Suprapubic skin (tissue), 4 donors: ENCODE results near the gene RGL4. TPM values are rescaled to one million over a fixed set of nuclear protein-coding genes. Genes with fewer than 3 reads are reported as not detected.

Experiments
- DNase-seq, 2 donors: peaks; one replicate each; pipeline ENCODE4 v3.0.0-alpha.2; 2019; ENCODE audit warnings: low spot score in 2 of 2
- H3K27ac ChIP-seq: fragments of 200-600 bp; sonication (generic); one replicate; pipeline ENCODE4 v1.5.1; 2019
- H3K27me3 ChIP-seq: fragments of 200-600 bp; sonication (generic); one replicate; pipeline ENCODE4 v1.5.1; 2019
- H3K36me3 ChIP-seq: fragments of 200-600 bp; sonication (generic); one replicate; pipeline ENCODE4 v1.5.1; 2019
- H3K4me1 ChIP-seq: fragments of 200-600 bp; sonication (generic); one replicate; pipeline ENCODE4 v1.5.1; 2019
- H3K4me3 ChIP-seq: fragments of 200-600 bp; sonication (generic); one replicate; pipeline ENCODE4 v1.5.1; 2019; ENCODE audit warnings: mild to moderate bottlenecking
- H3K9me3 ChIP-seq: fragments of 200-600 bp; sonication (generic); one replicate; pipeline ENCODE4 v1.5.1; 2019
- CTCF ChIP-seq, 2 donors: fragments of 200-600 bp in 1 of 2; fragments of 450-650 bp in 1 of 2; sonication (generic) in 1 of 2; IDR thresholded peaks; one replicate each; pipeline ENCODE4 v1.5.1; 2016 to 2019; ENCODE audit warnings: antibody characterized with exemption in 2 of 2, mild to moderate bottlenecking in 1 of 2, moderate library complexity in 1 of 2
- EP300 ChIP-seq: sonication (generic); formaldehyde crosslinking; IDR thresholded peaks from one replicate; pipeline ENCODE4 v1.6.1; 2017; ENCODE audit warnings: antibody characterized with exemption
- POLR2A ChIP-seq, 2 donors: fragments of 450-650 bp; IDR thresholded peaks; one replicate each; pipeline ENCODE4 v1.6.1; 2017; ENCODE audit warnings: antibody characterized with exemption in 2 of 2, mild to moderate bottlenecking in 2 of 2, moderate library complexity in 2 of 2
- POLR2AphosphoS5 ChIP-seq, 3 donors: sonication (generic); formaldehyde crosslinking; IDR thresholded peaks; one replicate each; pipeline ENCODE4 v1.6.1; 2017; ENCODE audit warnings: antibody characterized with exemption in 3 of 3
- whole genome bisulfite sequencing: methylation state at CpG from one replicate; pipeline ENCODE4 v1.1.5; 2018; 5-methylcytosine and 5-hydroxymethylcytosine counted together
- total RNA-seq, 4 donors: library from RNA; depleted of rRNA; stranded (reverse); fragments of >200 nt; gene quantifications; one replicate each; pipeline ENCODE4 v1.1.0, GENCODE V29; 2016

Gene RGL4
- total RNA-seq, 4 donors from 2014 or later: not detected

- H3K27ac ChIP-seq: no peak overlapping the region
- H3K4me1 ChIP-seq: no peaks in the 10 kb centered on the region
- H3K9me3 ChIP-seq: no peaks in the 10 kb centered on the region
- WGBS: 77% methylated on average over 4 of the region's 4 CpGs
- no peaks in the 10 kb centered on the region for H3K27me3 ChIP-seq
- H3K36me3 ChIP-seq: peaks cover 77% of the 10 kb centered on the region
- no peak for TF ChIP-seq POLR2AphosphoS5 (IDR thresholded peaks at IDR 0.05)
- no peak for TF ChIP-seq CTCF (IDR thresholded peaks at IDR 0.05)
- TF ChIP-seq POLR2A (IDR thresholded peaks at IDR 0.05): no peak
- TF ChIP-seq EP300: no peak
- no peak for DNase-seq
- H3K4me3 ChIP-seq: no peak overlapping the region
Observed at GRCh38 chr22:23698094-23698493, 7.3 kb downstream of the RGL4 start.

- 95% methylated on average over 7 of the region's 10 CpGs for WGBS
- DNase-seq: no peak
- Histone ChIP-seq H3K27ac (no peak overlapping the region), H3K27me3 (no peaks in the 10 kb centered on the region), H3K4me3 (no peak overlapping the region), H3K4me1 (no peaks in the 10 kb centered on the region), H3K36me3 (peaks cover 75% of the 10 kb centered on the region), H3K9me3 (no peaks in the 10 kb centered on the region)
- TF ChIP-seq POLR2A (IDR thresholded peaks at IDR 0.05): no peak
Observed at GRCh38 chr22:23698673-23699235, 7.9 kb downstream of the RGL4 start.

- H3K27me3 ChIP-seq: no peaks in the 10 kb centered on the region
- no peaks in the 10 kb centered on the region for H3K4me1 ChIP-seq
- no peak for TF ChIP-seq EP300
- TF ChIP-seq POLR2A (IDR thresholded peaks at IDR 0.05): no peak
- TF ChIP-seq CTCF (IDR thresholded peaks at IDR 0.05): no peak
- TF ChIP-seq POLR2AphosphoS5 (IDR thresholded peaks at IDR 0.05): no peak
- no peak for DNase-seq
- peaks cover 71% of the 10 kb centered on the region for H3K36me3 ChIP-seq
- H3K27ac ChIP-seq: no peak overlapping the region
- WGBS: 89% methylated on average over 7 of the region's 7 CpGs
- no peak overlapping the region for H3K4me3 ChIP-seq
- no peaks in the 10 kb centered on the region for H3K9me3 ChIP-seq
Observed at GRCh38 chr22:23700706-23701105, 9.9 kb downstream of the RGL4 start.

- Histone ChIP-seq H3K36me3 (peaks cover 82% of the 10 kb centered on the region), H3K4me1 (no peaks in the 10 kb centered on the region), H3K9me3 (no peaks in the 10 kb centered on the region), H3K27ac (no peak overlapping the region), H3K4me3 (no peak overlapping the region), H3K27me3 (no peaks in the 10 kb centered on the region)
- 90% methylated on average over 5 of the region's 5 CpGs for WGBS
- TF ChIP-seq CTCF (IDR thresholded peaks at IDR 0.05) (no peak), POLR2AphosphoS5 (IDR thresholded peaks at IDR 0.05) (no peak), EP300 (no peak), POLR2A (IDR thresholded peaks at IDR 0.05) (no peak)
- DNase-seq: no peak
Observed at GRCh38 chr22:23704062-23704461, 13.2 kb downstream of the RGL4 start.

GRCh38 chr22:23704829-23705228 lies 14.0 kb downstream of the RGL4 start:
- H3K27ac ChIP-seq: no peak overlapping the region
- no peaks in the 10 kb centered on the region for H3K9me3 ChIP-seq
- TF ChIP-seq CTCF (IDR thresholded peaks at IDR 0.05): no peak
- TF ChIP-seq POLR2AphosphoS5 (IDR thresholded peaks at IDR 0.05): no peak
- TF ChIP-seq EP300: no peak
- TF ChIP-seq POLR2A (IDR thresholded peaks at IDR 0.05): no peak
- no peak overlapping the region for H3K4me3 ChIP-seq
- 85% methylated on average over 3 of the region's 3 CpGs for WGBS
- H3K36me3 ChIP-seq: peaks cover 86% of the 10 kb centered on the region
- H3K4me1 ChIP-seq: no peaks in the 10 kb centered on the region
- no peaks in the 10 kb centered on the region for H3K27me3 ChIP-seq
- no peak for DNase-seq

- TF ChIP-seq POLR2A (IDR thresholded peaks at IDR 0.05) (no peak), EP300 (no peak), CTCF (IDR thresholded peaks at IDR 0.05) (no peak), POLR2AphosphoS5 (IDR thresholded peaks at IDR 0.05) (no peak)
- Histone ChIP-seq H3K4me3 (no peak overlapping the region), H3K27ac (no peak overlapping the region), H3K36me3 (peaks cover 86% of the 10 kb centered on the region), H3K27me3 (no peaks in the 10 kb centered on the region), H3K9me3 (no peaks in the 10 kb centered on the region), H3K4me1 (no peaks in the 10 kb centered on the region)
- 87% methylated on average over 3 of the region's 3 CpGs for WGBS
- no peak for DNase-seq
Observed at GRCh38 chr22:23705358-23705757, 14.5 kb downstream of the RGL4 start.
